HEK293 (cell line): Measurements from ENCODE around the gene ZNF783.
A peak's percentile ranks its signal among the peaks of the same experiment; 100 is the strongest.

ENCODE experiments used
- CTCF ChIA-PET: fragments of 350-600 bp; formaldehyde crosslinking; extraction: SDS; loops from one replicate; lab custom pipeline; 2021; ENCODE audit warnings: antibody characterized with exemption; lab: Yijun Ruan, JAX
- POLR2A ChIA-PET: fragments of 300-600 bp; formaldehyde crosslinking; extraction: SDS; loops from one replicate; lab custom pipeline; 2020; ENCODE audit warnings: antibody characterized with exemption, inconsistent platforms; lab: Yijun Ruan, JAX
- H3K27ac ChIP-seq: fragments of 200-500 bp; sonication (Bioruptor generic); 2 replicates; pipeline ENCODE4 v1.5.1; 2014; ENCODE audit warnings: low read depth, low read length, control low read depth, inconsistent platforms; ENCODE audit errors: extremely low read depth
- H3K36me3 ChIP-seq, 2 experiments: fragments of 200-500 bp in 1 of 2; sonication (Bioruptor generic) in 1 of 2; 1 replicate in 1 of 2; 2 replicates in 1 of 2; pipeline ENCODE4 v1.5.1; 2014 to 2017; ENCODE audit warnings: inconsistent platforms in 2 of 2, low read length in 2 of 2; ENCODE audit not compliant: control insufficient read depth in 2 of 2, insufficient read depth in 1 of 2
- H3K4me1 ChIP-seq: fragments of 200-500 bp; sonication (Bioruptor generic); 2 replicates; pipeline ENCODE4 v1.5.1; 2014; ENCODE audit warnings: mild to moderate bottlenecking, low read length, inconsistent platforms; ENCODE audit not compliant: control insufficient read depth, insufficient read depth
- H3K4me3 ChIP-seq: 2 replicates; pipeline ENCODE4 v1.5.1; 2011; ENCODE audit warnings: low read depth, mild to moderate bottlenecking, control low read depth, low read length, moderate library complexity
- H3K9me3 ChIP-seq: fragments of 200-500 bp; sonication (Bioruptor generic); 2 replicates; pipeline ENCODE4 v1.5.1; 2014; ENCODE audit warnings: low read depth, low read length, inconsistent platforms; ENCODE audit not compliant: control insufficient read depth, insufficient read depth
- BCL11A ChIP-seq: fragments of 450-650 bp; formaldehyde crosslinking; IDR thresholded peaks from 2 replicates; pipeline ENCODE4 v1.5.1; 2016; ENCODE audit warnings: low read depth, missing biosample characterization, missing genetic modification characterization
- CTCF ChIP-seq: fragments of 450-650 bp; formaldehyde crosslinking; IDR thresholded peaks from 2 replicates; pipeline ENCODE4 v1.5.1; 2016; ENCODE audit warnings: missing biosample characterization, missing genetic modification characterization
- GFI1B ChIP-seq: fragments of 450-650 bp; formaldehyde crosslinking; IDR thresholded peaks from 2 replicates; pipeline ENCODE4 v1.5.1; 2016; ENCODE audit warnings: missing biosample characterization, missing genetic modification characterization
- HOXD13 ChIP-seq: sonication (generic); formaldehyde crosslinking; IDR thresholded peaks from 2 replicates; pipeline ENCODE4 v1.8.0; 2022; ENCODE audit warnings: missing genetic modification reagents, borderline replicate concordance
- KLF8 ChIP-seq: fragments of 450-650 bp; formaldehyde crosslinking; IDR thresholded peaks from 2 replicates; pipeline ENCODE4 v1.5.1; 2016; ENCODE audit warnings: missing biosample characterization, missing genetic modification characterization
- ZBTB44 ChIP-seq: fragments of 450-650 bp; IDR thresholded peaks from 2 replicates; pipeline ENCODE4 v1.5.1; 2018; ENCODE audit warnings: missing biosample characterization, mild to moderate bottlenecking, missing genetic modification characterization
- ZNF10 ChIP-seq: fragments of 450-650 bp; formaldehyde crosslinking; IDR thresholded peaks from 2 replicates; pipeline ENCODE4 v1.5.1; 2017; ENCODE audit warnings: missing biosample characterization, missing genetic modification characterization
- ZNF121 ChIP-seq: fragments of 450-650 bp; formaldehyde crosslinking; IDR thresholded peaks from 2 replicates; pipeline ENCODE4 v1.5.1; 2016; ENCODE audit warnings: missing biosample characterization, missing genetic modification characterization
- ZNF140 ChIP-seq: fragments of 450-650 bp; formaldehyde crosslinking; IDR thresholded peaks from 2 replicates; pipeline ENCODE4 v1.5.1; 2016; ENCODE audit warnings: missing biosample characterization, missing genetic modification characterization
- ZNF155 ChIP-seq: fragments of 450-650 bp; formaldehyde crosslinking; IDR thresholded peaks from 2 replicates; pipeline ENCODE4 v1.5.1; 2016; ENCODE audit warnings: missing biosample characterization, missing genetic modification characterization
- ZNF211 ChIP-seq: fragments of 450-650 bp; formaldehyde crosslinking; IDR thresholded peaks from 2 replicates; pipeline ENCODE4 v1.5.1; 2016; ENCODE audit warnings: low read depth, missing biosample characterization, missing genetic modification characterization
- ZNF280C ChIP-seq: fragments of 450-650 bp; formaldehyde crosslinking; IDR thresholded peaks from 2 replicates; pipeline ENCODE4 v1.5.1; 2016; ENCODE audit warnings: missing biosample characterization, missing genetic modification characterization
- ZNF398 ChIP-seq: fragments of 450-650 bp; formaldehyde crosslinking; IDR thresholded peaks from 2 replicates; pipeline ENCODE4 v1.5.1; 2017; ENCODE audit warnings: missing biosample characterization, missing genetic modification characterization
- ZNF521 ChIP-seq: fragments of 450-650 bp; formaldehyde crosslinking; IDR thresholded peaks from 2 replicates; pipeline ENCODE4 v1.5.1; 2017; ENCODE audit warnings: missing biosample characterization, mild to moderate bottlenecking, missing genetic modification characterization
- ZNF529 ChIP-seq: fragments of 450-650 bp; formaldehyde crosslinking; IDR thresholded peaks from 2 replicates; pipeline ENCODE4 v1.5.1; 2017; ENCODE audit warnings: missing genetic modification characterization, missing biosample characterization; ENCODE audit not compliant: insufficient replicate concordance
- ZNF555 ChIP-seq: fragments of 450-650 bp; formaldehyde crosslinking; conservative IDR thresholded peaks from 2 replicates; pipeline ENCODE4 v1.5.1; 2017; ENCODE audit warnings: missing biosample characterization, mild to moderate bottlenecking, missing genetic modification characterization, inconsistent platforms
- ZNF623 ChIP-seq: fragments of 450-650 bp; formaldehyde crosslinking; IDR thresholded peaks from 2 replicates; pipeline ENCODE4 v1.5.1; 2016; ENCODE audit warnings: missing biosample characterization, missing genetic modification characterization
- ZNF629 ChIP-seq: fragments of 450-650 bp; formaldehyde crosslinking; IDR thresholded peaks from 2 replicates; pipeline ENCODE4 v1.5.1; 2017; ENCODE audit warnings: missing biosample characterization, missing genetic modification characterization
- ZNF658 ChIP-seq: fragments of 450-650 bp; formaldehyde crosslinking; IDR thresholded peaks from 2 replicates; pipeline ENCODE4; 2016; ENCODE audit warnings: missing biosample characterization, missing genetic modification characterization
- ZNF792 ChIP-seq: fragments of 450-650 bp; formaldehyde crosslinking; IDR thresholded peaks from 2 replicates; pipeline ENCODE4 v1.5.1; 2016; ENCODE audit warnings: missing biosample characterization, missing genetic modification characterization

Gene ZNF783

GRCh38 chr7:149310113-149310836 lies 48.3 kb downstream of the ZNF783 start (continued):
- TF ChIP-seq ZNF140 (tag by site-specific recombination), result no peak
- no peak for TF ChIP-seq ZNF521 (tag by site-specific recombination)
- TF ChIP-seq CTCF (tag by site-specific recombination), result peak; percentile 48; the same call in 1 of the 2 replicates
- TF ChIP-seq, all 188 proteins: peak for 36

- Histone ChIP-seq H3K27ac (no peak overlapping the region), H3K36me3 (no peaks in the 10 kb centered on the region), H3K4me1 (no peaks in the 10 kb centered on the region), H3K9me3 (no peaks in the 10 kb centered on the region), H3K4me3 (no peak overlapping the region)
- POLR2A ChIA-PET, result interaction anchor here (1.3 kb wide), 2 partner anchors 26 to 49 kb away, joined by 3 to 6 read pairs; partner anchors contain the start of gene ZNF783
- CTCF ChIA-PET, result interaction anchor here (0.7 to 2.1 kb wide), 10 partner anchors 11 to 116 kb away, joined by 3 to 17 read pairs (median 5); partner anchors contain the start of genes ZNF282 and ZNF783
- TF ChIP-seq ZNF398 (tag by site-specific recombination), result no peak
- no peak for TF ChIP-seq ZNF211 (tag by site-specific recombination)
- TF ChIP-seq GFI1B (tag by site-specific recombination), result no peak
- TF ChIP-seq ZNF629, result no peak
- no peak for TF ChIP-seq ZNF555 (tag by site-specific recombination)
- no peak for TF ChIP-seq ZBTB44
- no peak for TF ChIP-seq ZNF658 (tag by site-specific recombination)
- TF ChIP-seq ZNF529, result no peak
- no peak for TF ChIP-seq ZNF10 (tag by site-specific recombination)
- TF ChIP-seq ZNF155 (tag by site-specific recombination), result no peak
- no peak for TF ChIP-seq HOXD13 (CRISPR knock-in tag)
- TF ChIP-seq ZNF121, result no peak
- TF ChIP-seq ZNF280C (tag by site-specific recombination), result no peak
- TF ChIP-seq BCL11A, result no peak
- no peak for TF ChIP-seq KLF8 (tag by site-specific recombination)
- no peak for TF ChIP-seq ZNF623
- no peak for TF ChIP-seq ZNF792
Measured at GRCh38 chr7:149310990-149311573, 49.1 kb downstream of the ZNF783 start.
